ENCODE results near the gene MAP2K2. TPM values are rescaled to one million over a fixed set of nuclear protein-coding genes. Genes with fewer than 3 reads are reported as not detected.

MAP2K2 gene
- total RNA-seq, 1 donor from 2014 or later, result 123 TPM

- no peak for TF ChIP-seq CTCF (conservative IDR thresholded peaks at IDR 0.05; ENCODE audit: low read depth, low read length)
Measured at GRCh38 chr19:4103080-4103433, 20.9 kb downstream of the MAP2K2 start.

GRCh38 chr19:4102339-4103079 lies 21.4 kb downstream of the MAP2K2 start:
- TF ChIP-seq CTCF (conservative IDR thresholded peaks at IDR 0.05; ENCODE audit: low read depth, low read length), result no peak
- no peak for DNase-seq (ENCODE audit: low read depth)
- H3K4me3 ChIP-seq (ENCODE audit: low read depth, low read length), result no peak overlapping the region

More at GRCh38 chr19:4103080-4103433, 20.9 kb downstream of the MAP2K2 start:
- H3K4me3 ChIP-seq (ENCODE audit: low read depth, low read length), result no peak overlapping the region
- no peak for DNase-seq (ENCODE audit: low read depth)

- no peak overlapping the region for H3K4me3 ChIP-seq (ENCODE audit: low read depth, low read length)
- DNase-seq (ENCODE audit: low read depth), result no peak
- no peak for TF ChIP-seq CTCF (conservative IDR thresholded peaks at IDR 0.05; ENCODE audit: low read depth, low read length)
Measured at GRCh38 chr19:4101496-4101770, 22.5 kb downstream of the MAP2K2 start.

GRCh38 chr19:4100647-4101495 lies 23.1 kb downstream of the MAP2K2 start:
- DNase-seq (ENCODE audit: low read depth), result no peak
- no peak for TF ChIP-seq CTCF (conservative IDR thresholded peaks at IDR 0.05; ENCODE audit: low read depth, low read length)
- H3K4me3 ChIP-seq (ENCODE audit: low read depth, low read length), result no peak overlapping the region

- no peak overlapping the region for H3K4me3 ChIP-seq (ENCODE audit: low read depth, low read length)
- no peak for DNase-seq (ENCODE audit: low read depth)
- TF ChIP-seq CTCF (conservative IDR thresholded peaks at IDR 0.05; ENCODE audit: low read depth, low read length), result no peak
Measured at GRCh38 chr19:4099041-4099764, 24.7 kb downstream of the MAP2K2 start.

- DNase-seq (ENCODE audit: low read depth), result no peak
- no peak overlapping the region for H3K4me3 ChIP-seq (ENCODE audit: low read depth, low read length)
- no peak for TF ChIP-seq CTCF (conservative IDR thresholded peaks at IDR 0.05; ENCODE audit: low read depth, low read length)
Measured at GRCh38 chr19:4098493-4098892, 25.4 kb downstream of the MAP2K2 start.

Data from epithelial cell of proximal tubule (primary cell).